NB4 (cell line): ENCODE data around the gene B9D2.

Source experiments
- CTCF ChIP-seq: IDR thresholded peaks from one replicate; pipeline ENCODE4 v1.5.1; 2012; ENCODE audit warnings: low read depth, low read length
- MYC ChIP-seq: IDR thresholded peaks from 2 replicates; pipeline ENCODE4 v1.6.1; 2011; ENCODE audit warnings: low read depth, low read length
- POLR2A ChIP-seq: IDR thresholded peaks from 2 replicates; pipeline ENCODE4 v1.6.1; 2011; ENCODE audit warnings: mild to moderate bottlenecking; ENCODE audit not compliant: insufficient read length; ENCODE audit errors: extremely low read depth

GRCh38 chr19:41327576-41328156, 36.3 kb downstream of the B9D2 start:
- TF ChIP-seq CTCF = no peak
- no peak for TF ChIP-seq POLR2A
- peak; percentile 69 for TF ChIP-seq MYC
